UCSD-AML1 (cell line): ENCODE results near the gene PAQR6.
A peak's percentile ranks its signal among the peaks of the same experiment; 100 is the strongest.
"Not testable (repeated sequence)": the region's sequence is repeated elsewhere in the genome, so short reads cannot be mapped to it uniquely, and the experiment has no call there.

Experiments
- DNase-seq: peaks from one replicate; lab custom pipeline; 2025; ENCODE audit not compliant: unreplicated experiment; lab: John Stamatoyannopoulos, UW

Gene PAQR6

GRCh38 chr1:156232201-156232894 is 15.5 kb downstream of the PAQR6 start:
- DNase-seq = no peak

- no peak for DNase-seq
Measured at GRCh38 chr1:156230473-156230837, 17.4 kb downstream of the PAQR6 start.

GRCh38 chr1:156229809-156230472 is 17.9 kb downstream of the PAQR6 start:
- no peak for DNase-seq

GRCh38 chr1:156228501-156228900 is 19.4 kb downstream of the PAQR6 start:
- DNase-seq = no peak

GRCh38 chr1:156226782-156227181 is 21.1 kb downstream of the PAQR6 start:
- DNase-seq = no peak

- no peak for DNase-seq
Measured at GRCh38 chr1:156226116-156226538, 21.7 kb downstream of the PAQR6 start.

- no peak for DNase-seq
Measured at GRCh38 chr1:156225677-156226014, 22.2 kb downstream of the PAQR6 start.

- DNase-seq = no peak
Measured at GRCh38 chr1:156221986-156222692, 25.7 kb downstream of the PAQR6 start.

GRCh38 chr1:156220226-156220625 is 27.6 kb downstream of the PAQR6 start:
- no peak for DNase-seq

- no peak for DNase-seq
Measured at GRCh38 chr1:156217871-156218270, 30.0 kb downstream of the PAQR6 start.

GRCh38 chr1:156216361-156217086 is 31.3 kb downstream of the PAQR6 start:
- DNase-seq = not testable (repeated sequence)

- DNase-seq = no peak
Measured at GRCh38 chr1:156214024-156214748, 33.7 kb downstream of the PAQR6 start.

GRCh38 chr1:156213644-156213966 is 34.3 kb downstream of the PAQR6 start:
- DNase-seq = no peak

GRCh38 chr1:156212833-156213643 is 34.8 kb downstream of the PAQR6 start, which contains the start of gene PMF1:
PMF1 (plus strand) TSS chr1:156213007; CDS start chr1:156213016, 9 bp downstream.
- DNase-seq = peak; percentile 94

- DNase-seq = no peak
Measured at GRCh38 chr1:156212130-156212529, 35.7 kb downstream of the PAQR6 start.

GRCh38 chr1:156211243-156211642 is 36.6 kb downstream of the PAQR6 start:
- DNase-seq = no peak

- no peak for DNase-seq
Measured at GRCh38 chr1:156204686-156205085, 43.2 kb downstream of the PAQR6 start.

GRCh38 chr1:156203331-156203730 is 44.5 kb downstream of the PAQR6 start:
- DNase-seq = no peak

GRCh38 chr1:156200044-156200443 is 47.8 kb downstream of the PAQR6 start:
- no peak for DNase-seq

- no peak for DNase-seq
Measured at GRCh38 chr1:156198831-156199349, 49.0 kb downstream of the PAQR6 start.
